Left lung (tissue), 10 donors: Measurements from ENCODE around the gene PRAC2. TPM values are rescaled to one million over a fixed set of nuclear protein-coding genes. Genes with fewer than 3 reads are reported as not detected.
"Not testable (repeated sequence)": the region's sequence is repeated elsewhere in the genome, so short reads cannot be mapped to it uniquely, and the experiment has no call there.

Experiments used
- ATAC-seq: fragments of 200-7000 bp; cut with Tn5 transposase; one replicate; pipeline ENCODE4 v1.9.1; 2020; ENCODE audit warnings: moderate library complexity
- DNase-seq, 4 donors: peaks; one replicate each; pipeline ENCODE4 v3.0.0-alpha.2; 2013 to 2020
- H3K27ac ChIP-seq, 2 donors: fragments of 200-600 bp; sonication (generic) in 1 of 2; one replicate each; pipeline versions ENCODE4 v1.5.0 to v1.8.0; 2020 to 2021
- H3K27me3 ChIP-seq, 2 donors: fragments of 200-600 bp; sonication (generic) in 1 of 2; one replicate each; pipeline versions ENCODE4 v1.5.0 to v1.8.0; 2020 to 2021
- H3K36me3 ChIP-seq, 2 donors: fragments of 200-600 bp; sonication (generic) in 1 of 2; one replicate each; pipeline versions ENCODE4 v1.5.0 to v1.8.0; 2020 to 2021
- H3K4me1 ChIP-seq, 2 donors: fragments of 200-600 bp; one replicate each; pipeline ENCODE4 v1.8.0; 2021
- H3K4me3 ChIP-seq, 2 donors: fragments of 200-600 bp; sonication (generic) in 1 of 2; one replicate each; pipeline versions ENCODE4 v1.5.0 to v1.8.0; 2020 to 2021; ENCODE audit warnings: mild to moderate bottlenecking in 1 of 2
- H3K9me3 ChIP-seq, 2 donors: fragments of 200-600 bp; sonication (generic) in 1 of 2; one replicate each; pipeline versions ENCODE4 v1.5.0 to v1.8.0; 2020 to 2021
- intact Hi-C, 2 donors: fragments of 100-400 bp; cut with DNase I; formaldehyde crosslinking; loops; one replicate each; pipeline versions ENCODE4 v1.11.2 to v1.14.2; 2022
- polyA plus RNA-seq, 6 donors: library from polyadenylated mRNA; unstranded; fragments of 120-200 nt; gene quantifications; one replicate each; pipeline ENCODE4 v1.2.1, GENCODE V29; 2013; ENCODE audit not compliant: insufficient read length in 6 of 6
- total RNA-seq, 2 donors: library from RNA; stranded (reverse); fragmentation: NEBNext Ultra II Directional; extraction: Animal tissue kit (Norgen Biotek cat#: 25700); gene quantifications; one replicate each; pipeline ENCODE4 v1.2.1, GENCODE V29; 2021
- TF ChIP-seq, protein P1 (sequence below), 2 donors: fragments of 200-600 bp; sonication (generic) in 1 of 2; IDR thresholded peaks; one replicate each; pipeline versions ENCODE4 v1.5.0 to v1.8.0; 2021; ENCODE audit warnings: antibody characterized with exemption in 2 of 2
- donor health status: DM: no; HTN: yes; CAD: no.
- donor health status: DM: no; HTN: no; CAD: no.

Gene PRAC2
- total and polyA plus RNA-seq, 8 donors, result not detected

DNA sequence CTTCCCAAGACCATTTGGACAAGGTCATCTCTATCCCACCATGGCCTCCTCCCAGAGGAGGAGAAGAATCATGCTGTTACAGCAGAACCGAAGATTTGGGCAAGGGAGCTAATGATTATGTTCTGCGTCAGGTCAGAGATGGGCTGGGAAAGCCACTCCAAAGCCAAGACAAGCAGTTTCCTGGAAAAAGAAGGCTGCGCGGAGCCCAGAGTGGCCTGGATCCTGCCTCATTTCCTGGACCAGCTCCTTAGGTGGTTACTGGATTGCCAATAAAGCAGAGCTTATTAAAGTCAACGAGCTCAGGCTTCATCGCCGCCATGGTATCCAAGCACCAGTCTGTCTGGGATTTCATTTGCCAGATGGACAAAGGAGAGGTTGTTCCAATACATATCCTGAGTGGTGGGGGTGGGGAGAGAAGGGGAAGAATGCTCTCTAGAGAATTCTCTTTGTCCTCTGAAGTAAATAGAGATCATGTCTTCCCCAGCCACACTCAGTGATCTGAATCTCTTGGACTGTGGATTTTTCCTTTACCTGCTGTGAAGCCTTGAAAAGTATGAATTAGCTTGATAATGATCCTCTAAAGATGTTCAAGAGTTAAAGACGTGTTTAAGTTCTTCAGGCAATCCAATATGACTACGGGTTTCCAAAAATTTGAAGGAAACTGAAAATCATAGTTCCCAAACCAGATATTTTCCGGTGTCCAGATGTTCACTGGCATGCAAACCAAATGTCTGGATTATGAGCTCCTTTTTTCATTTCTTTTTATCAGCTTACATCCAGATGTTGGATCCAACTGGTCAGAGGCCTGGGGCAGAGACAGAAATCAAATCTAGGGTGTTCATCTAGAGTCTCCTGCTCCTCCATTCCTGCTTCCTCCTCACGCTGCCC lies 18.4 kb upstream of the PRAC2 start:
- peaks cover 21 to 99% of the 10 kb centered on the region in 2 donors for H3K27me3 ChIP-seq
- TF ChIP-seq, protein P1, sequence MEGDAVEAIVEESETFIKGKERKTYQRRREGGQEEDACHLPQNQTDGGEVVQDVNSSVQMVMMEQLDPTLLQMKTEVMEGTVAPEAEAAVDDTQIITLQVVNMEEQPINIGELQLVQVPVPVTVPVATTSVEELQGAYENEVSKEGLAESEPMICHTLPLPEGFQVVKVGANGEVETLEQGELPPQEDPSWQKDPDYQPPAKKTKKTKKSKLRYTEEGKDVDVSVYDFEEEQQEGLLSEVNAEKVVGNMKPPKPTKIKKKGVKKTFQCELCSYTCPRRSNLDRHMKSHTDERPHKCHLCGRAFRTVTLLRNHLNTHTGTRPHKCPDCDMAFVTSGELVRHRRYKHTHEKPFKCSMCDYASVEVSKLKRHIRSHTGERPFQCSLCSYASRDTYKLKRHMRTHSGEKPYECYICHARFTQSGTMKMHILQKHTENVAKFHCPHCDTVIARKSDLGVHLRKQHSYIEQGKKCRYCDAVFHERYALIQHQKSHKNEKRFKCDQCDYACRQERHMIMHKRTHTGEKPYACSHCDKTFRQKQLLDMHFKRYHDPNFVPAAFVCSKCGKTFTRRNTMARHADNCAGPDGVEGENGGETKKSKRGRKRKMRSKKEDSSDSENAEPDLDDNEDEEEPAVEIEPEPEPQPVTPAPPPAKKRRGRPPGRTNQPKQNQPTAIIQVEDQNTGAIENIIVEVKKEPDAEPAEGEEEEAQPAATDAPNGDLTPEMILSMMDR (IDR thresholded peaks at IDR 0.05), result no peak

DNA sequence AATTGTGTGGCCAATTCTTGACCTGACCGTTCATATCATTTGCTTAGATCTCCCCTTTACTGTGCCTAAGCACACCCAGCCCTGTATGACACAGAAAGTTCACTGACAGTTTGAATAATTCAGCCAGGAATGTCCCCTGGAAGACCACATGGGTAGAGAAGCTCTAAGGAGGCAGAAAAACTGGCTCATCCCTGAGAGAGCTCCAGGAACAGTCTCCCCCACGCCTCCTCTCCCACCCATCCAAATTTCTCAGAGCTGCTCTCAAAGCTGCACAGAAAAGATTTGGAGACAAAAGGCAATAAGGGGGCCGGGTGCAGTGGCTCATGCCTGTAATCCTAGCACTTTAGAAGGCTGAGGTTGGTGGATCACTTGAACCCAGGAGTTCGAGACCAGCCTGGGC lies 11.9 kb upstream of the PRAC2 start:
- ATAC-seq (no peak), DNase-seq (no peak)
- TF ChIP-seq, protein P1 (IDR thresholded peaks at IDR 0.05), result no peak
- peaks cover 47 to 100% of the 10 kb centered on the region in 2 donors for H3K27me3 ChIP-seq
- intact Hi-C loops, result loop anchor here in 1 of 2 donors (10.0 kb wide), 1 partner anchor 284 kb away; the partner anchor contains the start of gene IGF2BP1
- H3K4me1 ChIP-seq, result no peaks in the 10 kb centered on the region
- H3K27ac ChIP-seq, result no peak overlapping the region
- no peaks in the 10 kb centered on the region for H3K9me3 ChIP-seq
- no peak overlapping the region for H3K4me3 ChIP-seq
- H3K36me3 ChIP-seq, result no peaks in the 10 kb centered on the region

More for the DNA sequence above, 18.4 kb upstream of the PRAC2 start:
- Histone ChIP-seq H3K4me3 (no peak overlapping the region), H3K36me3 (no peaks in the 10 kb centered on the region), H3K4me1 (no peaks in the 10 kb centered on the region), H3K9me3 (no peaks in the 10 kb centered on the region), H3K27ac (no peak overlapping the region)
- no peak for DNase-seq
- intact Hi-C loops, result no loop called here
- ATAC-seq, result no peak

DNA sequence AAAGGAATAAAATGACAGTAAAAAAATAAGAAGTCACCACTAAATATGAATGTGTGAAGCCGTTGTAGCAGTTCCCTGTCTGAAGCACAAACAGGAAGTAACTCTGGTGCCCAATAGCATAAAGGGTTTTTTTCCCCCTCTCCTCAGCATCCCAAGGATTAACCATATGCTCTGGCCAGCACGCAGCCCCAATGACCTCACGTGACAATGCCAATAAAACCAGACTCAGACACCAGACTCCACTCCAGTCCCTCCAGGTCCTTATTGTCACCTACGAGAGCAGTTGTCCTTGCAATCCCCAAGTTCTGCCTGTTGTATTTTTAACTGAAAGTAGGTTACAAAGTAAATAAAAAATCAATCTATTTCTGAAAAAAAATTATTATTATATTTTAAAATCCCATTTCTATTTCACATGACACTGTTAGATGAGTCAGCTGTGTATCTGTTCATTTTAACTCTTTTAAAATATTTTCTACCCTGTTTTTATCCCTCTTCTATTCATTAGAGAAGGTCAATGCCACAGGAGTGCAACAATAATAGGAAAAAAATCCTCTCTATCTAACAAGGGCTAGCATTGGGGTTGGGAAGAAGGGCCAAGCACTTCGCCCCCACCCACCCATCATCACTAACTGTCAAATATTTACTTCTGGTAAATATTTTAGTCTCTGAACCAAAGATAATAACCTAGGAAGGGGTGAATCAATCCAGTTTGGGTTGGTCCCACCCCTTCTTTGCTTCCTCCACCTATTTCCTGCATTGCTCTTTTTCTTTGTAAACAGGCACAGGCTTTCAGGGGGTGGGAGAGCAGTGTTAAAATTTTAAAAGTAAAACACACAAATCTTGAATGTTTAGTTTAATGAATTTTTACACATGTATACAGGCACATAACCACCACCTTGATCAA lies 7.2 kb upstream of the PRAC2 start:
- TF ChIP-seq, protein P1 (IDR thresholded peaks at IDR 0.05), result no peak
- no peaks in the 10 kb centered on the region for H3K36me3 ChIP-seq
- ATAC-seq (no peak), DNase-seq (no peak)
- no peak overlapping the region for H3K27ac ChIP-seq
- H3K4me3 ChIP-seq, result no peak overlapping the region
- no peaks in the 10 kb centered on the region for H3K9me3 ChIP-seq
- H3K4me1 ChIP-seq, result peaks cover 0 to 12% of the 10 kb centered on the region in 2 donors
- peaks cover 91 to 100% of the 10 kb centered on the region in 2 donors for H3K27me3 ChIP-seq
- intact Hi-C loops, result loop anchor here in 1 of 2 donors (10.0 kb wide), 1 partner anchor 279 kb away; the partner anchor contains the start of gene IGF2BP1

DNA sequence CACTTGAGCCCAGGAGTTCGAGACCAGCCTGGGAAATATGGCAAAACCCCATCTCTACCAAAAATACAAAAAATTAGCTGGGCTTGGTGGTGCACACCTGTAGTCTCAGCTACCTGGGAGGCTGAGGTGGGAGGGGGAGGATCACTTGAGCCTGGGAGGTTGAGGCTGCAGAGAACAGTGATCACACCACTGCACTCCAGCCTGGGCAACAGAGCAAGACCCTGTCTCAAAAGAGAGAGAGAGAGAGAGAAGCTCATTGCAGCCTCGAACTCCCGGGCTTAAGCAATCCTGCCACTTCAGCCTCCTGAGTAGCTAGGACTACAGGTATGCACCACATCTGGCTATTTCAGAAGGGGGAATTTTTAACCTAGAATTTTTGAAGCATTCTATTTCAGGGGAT lies 6.4 kb upstream of the PRAC2 start:
- H3K4me1 ChIP-seq, result peaks cover 0 to 12% of the 10 kb centered on the region in 2 donors
- H3K27me3 ChIP-seq, result peaks cover 91 to 100% of the 10 kb centered on the region in 2 donors
- not testable (repeated sequence) for ATAC-seq, H3K27ac ChIP-seq, H3K4me3 ChIP-seq, H3K36me3 ChIP-seq, DNase-seq, H3K9me3 ChIP-seq
- intact Hi-C loops, result loop anchor here in 1 of 2 donors (10.0 kb wide), 1 partner anchor 278 kb away; the partner anchor contains the start of gene IGF2BP1

DNA sequence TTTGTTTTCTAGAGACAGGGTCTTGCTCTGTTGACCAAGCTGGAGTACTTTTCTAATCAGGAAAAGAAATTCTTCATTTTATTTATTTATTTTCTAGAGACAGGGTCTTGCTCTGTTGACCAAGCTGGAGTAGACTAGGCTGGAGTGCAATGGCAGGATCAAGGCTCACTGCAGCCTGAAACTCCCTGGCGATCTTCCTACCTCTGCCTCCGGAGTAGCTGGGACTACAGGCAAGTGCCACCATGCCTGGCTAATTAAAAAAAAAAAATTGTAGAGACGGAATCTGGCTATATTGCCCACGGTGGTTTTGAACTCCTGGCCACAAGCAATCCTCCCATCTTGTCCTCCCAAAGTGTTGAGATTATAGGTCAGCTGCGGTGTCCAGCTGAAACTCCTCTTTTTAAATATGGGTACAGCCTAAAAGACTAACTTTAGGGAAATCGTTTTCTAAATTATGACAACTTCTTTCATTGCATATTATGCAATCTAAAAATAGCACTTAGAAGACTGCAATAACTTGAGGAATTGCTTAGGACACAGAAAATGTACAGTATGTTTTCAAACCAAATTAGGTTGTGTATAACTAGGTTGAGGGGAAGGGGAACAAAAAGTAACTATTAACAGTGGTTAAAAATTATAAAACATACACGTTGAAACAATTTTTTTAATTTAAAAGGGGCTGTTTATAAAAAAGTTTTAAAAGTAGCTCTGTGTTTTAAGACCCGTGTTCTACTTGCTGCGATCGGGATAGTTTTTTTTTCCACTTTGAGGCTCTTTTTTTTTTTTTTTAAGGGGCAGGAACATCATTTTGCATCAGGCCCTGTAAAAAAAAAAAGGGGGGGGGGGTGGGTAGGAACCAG lies 5.4 kb upstream of the PRAC2 start:
- Histone ChIP-seq H3K36me3 (no peaks in the 10 kb centered on the region), H3K4me1 (peaks cover 0 to 12% of the 10 kb centered on the region in 2 donors), H3K9me3 (no peaks in the 10 kb centered on the region), H3K27me3 (peaks cover 93 to 100% of the 10 kb centered on the region in 2 donors), H3K27ac (no peak overlapping the region), H3K4me3 (no peak overlapping the region)
- intact Hi-C loops, result loop anchor here in 1 of 2 donors (10.0 kb wide), 1 partner anchor 277 kb away; the partner anchor contains the start of gene IGF2BP1
- DNase-seq (no peak), ATAC-seq (no peak)
- TF ChIP-seq, protein P1 (IDR thresholded peaks at IDR 0.05), result no peak
